HG02678 (cell line): ENCODE measurements around the gene ERMN.
"Not testable (repeated sequence)": the region's sequence is repeated elsewhere in the genome, so short reads cannot be mapped to it uniquely, and the experiment has no call there.

ENCODE experiments used
- ATAC-seq: cut with Tn5 transposase; IDR thresholded peaks from one replicate; pipeline ENCODE4 v1.9.1; 2021; ENCODE audit warnings: mild to moderate bottlenecking, moderate library complexity; ENCODE audit not compliant: unreplicated experiment

ERMN gene, protein sequence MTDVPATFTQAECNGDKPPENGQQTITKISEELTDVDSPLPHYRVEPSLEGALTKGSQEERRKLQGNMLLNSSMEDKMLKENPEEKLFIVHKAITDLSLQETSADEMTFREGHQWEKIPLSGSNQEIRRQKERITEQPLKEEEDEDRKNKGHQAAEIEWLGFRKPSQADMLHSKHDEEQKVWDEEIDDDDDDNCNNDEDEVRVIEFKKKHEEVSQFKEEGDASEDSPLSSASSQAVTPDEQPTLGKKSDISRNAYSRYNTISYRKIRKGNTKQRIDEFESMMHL

DNA sequence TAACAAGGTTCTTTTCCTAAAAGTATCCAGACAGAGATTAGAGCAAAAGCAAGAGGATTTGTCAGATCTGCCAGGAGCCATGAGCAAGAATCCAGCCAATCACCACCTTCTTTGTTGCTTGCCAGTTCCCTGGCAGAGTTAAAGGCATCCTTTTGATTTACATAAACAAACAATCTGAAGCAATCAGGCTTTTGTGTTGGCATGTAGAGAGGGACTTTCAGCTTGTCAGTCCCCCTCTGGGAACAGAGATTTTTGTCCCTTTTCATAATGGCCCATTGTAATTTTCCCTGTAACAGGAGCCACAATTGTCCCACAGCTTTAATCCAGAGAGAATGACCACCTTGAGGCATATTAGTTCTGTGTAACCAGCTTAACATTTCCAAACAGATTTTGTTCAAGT, at the start of gene ERMN:
TSS of gene ERMN (minus strand) at position 39 of the 400 bp plus-strand sequence. CDS start 182 bp downstream, outside the sequence.
- no peak for ATAC-seq

DNA sequence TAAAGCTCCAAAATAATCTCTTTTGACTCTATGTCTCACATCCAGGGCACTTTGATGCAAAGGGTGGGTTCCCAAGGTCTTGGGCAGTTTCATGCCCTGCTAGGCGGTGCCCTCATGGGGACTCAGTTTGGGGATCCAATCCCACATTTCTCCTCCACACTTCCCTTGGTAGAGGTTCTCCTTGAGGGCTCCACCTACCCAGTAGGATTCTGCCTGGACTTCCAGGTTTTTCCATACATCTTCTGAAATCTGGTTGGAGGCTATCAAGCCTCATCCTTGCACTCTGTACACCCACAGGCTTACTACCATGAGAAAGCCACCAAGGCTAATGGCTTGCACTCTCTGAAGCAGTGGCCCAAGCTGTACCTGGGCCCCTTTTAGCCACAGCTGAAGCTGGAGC, 49.8 kb upstream of the ERMN start:
- ATAC-seq: no peak

DNA sequence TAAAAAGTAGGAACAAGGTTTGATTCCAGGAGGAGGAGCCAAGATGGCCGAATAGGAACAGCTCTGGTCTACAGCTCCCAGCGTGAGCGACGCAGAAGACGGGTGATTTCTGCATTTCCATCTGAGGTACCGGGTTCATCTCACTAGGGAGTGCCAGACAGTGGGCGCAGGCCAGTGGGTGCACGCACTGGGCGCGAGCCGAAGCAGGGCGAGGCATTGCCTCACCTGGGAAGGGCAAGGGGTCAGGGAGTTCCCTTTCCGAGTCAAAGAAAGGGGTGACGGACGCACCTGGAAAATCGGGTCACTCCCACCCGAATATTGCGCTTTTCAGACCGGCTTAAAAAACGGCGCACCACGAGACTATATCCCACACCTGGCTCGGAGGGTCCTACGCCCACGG, 42.9 kb upstream of the ERMN start:
- not testable (repeated sequence) for ATAC-seq

DNA sequence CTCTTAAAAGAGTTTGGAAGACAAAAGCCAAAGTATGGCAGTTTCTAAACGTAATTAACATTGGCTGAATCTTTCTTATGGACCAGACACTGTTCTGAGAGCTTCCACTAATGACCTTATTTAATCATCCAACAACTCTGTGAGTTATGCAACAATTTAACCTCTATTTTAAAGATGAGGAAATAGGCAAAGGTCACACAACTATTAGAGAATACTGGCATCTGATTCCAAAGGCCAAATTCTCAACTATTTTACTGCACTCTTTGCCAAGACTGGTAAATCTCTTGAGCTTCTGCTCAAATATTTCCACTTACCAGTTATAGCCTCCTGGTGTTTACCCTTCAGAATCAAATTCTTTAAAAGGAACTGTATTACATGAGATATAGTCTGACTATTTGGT, 42.1 kb upstream of the ERMN start:
- ATAC-seq: no peak

DNA sequence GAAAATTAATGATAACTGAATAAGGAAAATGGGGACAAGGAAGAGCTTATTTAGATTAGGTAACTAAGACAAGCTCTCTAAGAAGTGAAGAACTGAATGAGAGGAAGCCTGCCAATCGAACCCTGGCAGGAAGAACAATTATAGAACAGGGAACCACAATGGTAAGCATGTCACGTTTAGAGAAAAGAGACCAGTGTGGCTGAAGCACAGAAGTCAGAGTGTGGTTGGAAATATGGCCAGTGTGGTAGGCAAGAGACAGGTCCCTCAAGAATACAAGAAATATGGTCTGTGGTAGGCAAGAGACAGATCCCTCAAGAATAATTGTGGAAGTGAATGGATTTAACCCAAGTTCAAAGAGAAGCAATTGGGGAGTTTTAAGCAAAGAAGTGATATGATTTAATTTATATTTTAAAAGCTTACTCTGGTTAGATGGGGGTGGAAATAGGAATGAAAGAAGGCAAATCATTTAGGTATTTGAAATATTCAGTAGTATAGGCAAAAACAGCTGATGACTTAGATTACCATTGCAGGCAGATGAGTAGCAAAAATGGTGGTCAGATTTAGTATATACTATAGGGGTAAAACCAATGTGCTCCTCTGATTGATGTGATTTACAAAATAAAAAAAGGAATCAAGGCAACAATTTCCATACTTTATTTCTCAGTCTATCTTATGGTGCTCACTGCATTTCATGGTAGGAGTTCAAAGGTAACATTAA, 38.8 kb upstream of the ERMN start:
- peak; percentile 86 for ATAC-seq

DNA sequence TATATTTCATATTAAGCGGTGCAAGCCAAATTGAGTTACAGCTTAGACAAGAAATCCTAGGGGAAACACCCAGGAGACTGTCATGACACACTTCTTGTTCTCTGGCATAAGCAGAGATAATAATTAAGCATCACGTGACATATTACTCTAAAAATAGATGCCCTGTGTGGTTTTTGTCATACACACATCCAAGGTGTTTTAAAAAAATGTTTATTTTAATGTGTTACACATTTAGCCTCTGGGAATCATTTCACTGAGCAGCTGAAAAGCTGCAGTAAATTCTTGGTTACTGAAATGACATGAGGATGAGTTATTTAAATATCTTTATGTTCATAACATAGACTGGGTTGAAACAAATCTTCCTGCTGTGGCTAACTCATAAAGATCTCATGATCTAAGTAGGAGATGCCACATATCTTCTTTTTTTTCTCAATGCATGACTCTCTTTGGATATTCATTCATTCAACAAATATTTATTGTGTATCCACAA, 38.0 kb upstream of the ERMN start:
- ATAC-seq: peak; percentile 56

DNA sequence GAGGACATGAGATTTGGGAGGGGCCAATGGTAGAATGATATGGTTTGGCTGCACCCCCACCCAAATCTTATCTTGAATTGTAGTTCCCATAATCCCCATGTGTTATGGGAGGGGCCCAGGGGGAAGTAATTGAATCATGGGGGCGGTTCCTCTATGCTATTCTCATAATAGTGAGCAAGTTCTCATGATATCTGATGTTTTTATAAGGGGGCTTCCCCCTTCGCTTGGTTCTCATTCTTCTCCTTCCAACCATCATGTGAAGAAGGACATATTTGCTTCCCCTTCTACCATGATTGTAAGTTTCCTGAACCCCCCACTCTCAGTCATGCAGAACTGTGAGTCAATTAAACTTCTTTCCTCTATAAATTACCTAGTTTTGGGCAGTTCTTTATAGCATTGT, 37.0 kb upstream of the ERMN start:
- no peak for ATAC-seq

DNA sequence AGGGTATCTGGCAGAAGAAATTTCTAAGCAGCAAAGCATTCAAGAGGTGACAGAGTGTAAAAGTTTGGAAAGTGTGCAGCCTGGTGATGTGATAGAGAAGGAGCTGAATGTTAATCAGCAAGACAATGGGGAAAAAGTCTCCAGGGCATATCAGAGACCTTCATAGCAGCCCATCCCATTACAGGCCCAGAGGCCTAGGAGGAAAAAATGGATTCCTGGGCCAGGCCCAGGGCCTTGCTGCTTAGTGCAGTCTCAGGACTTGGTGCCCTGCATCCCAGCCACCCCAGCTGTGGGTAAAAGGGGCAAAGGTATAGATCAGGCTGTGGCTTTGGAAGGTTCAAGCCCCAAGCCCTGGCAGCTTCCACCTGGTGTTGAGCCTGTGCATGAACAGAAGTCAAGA, 35.9 kb upstream of the ERMN start:
- ATAC-seq: no peak

DNA sequence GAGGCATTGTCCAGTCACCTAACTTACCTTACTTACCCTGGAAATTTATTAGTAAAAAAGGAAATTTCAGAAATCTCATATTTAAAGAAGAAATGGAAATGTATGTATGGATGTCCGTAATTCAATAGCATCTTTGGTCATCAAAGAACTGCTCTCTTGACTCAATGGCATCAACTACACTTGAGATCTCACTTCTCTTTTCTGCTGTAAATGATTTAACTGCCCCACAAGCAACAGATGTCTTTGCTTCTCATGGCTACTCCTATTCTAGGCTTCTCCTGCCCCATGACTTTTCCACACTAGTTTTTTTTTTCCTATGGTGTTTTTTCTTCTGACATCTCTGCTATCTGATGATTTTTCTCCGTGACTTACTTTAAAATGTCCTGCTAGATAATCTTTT, 34.0 kb upstream of the ERMN start:
- ATAC-seq: no peak

DNA sequence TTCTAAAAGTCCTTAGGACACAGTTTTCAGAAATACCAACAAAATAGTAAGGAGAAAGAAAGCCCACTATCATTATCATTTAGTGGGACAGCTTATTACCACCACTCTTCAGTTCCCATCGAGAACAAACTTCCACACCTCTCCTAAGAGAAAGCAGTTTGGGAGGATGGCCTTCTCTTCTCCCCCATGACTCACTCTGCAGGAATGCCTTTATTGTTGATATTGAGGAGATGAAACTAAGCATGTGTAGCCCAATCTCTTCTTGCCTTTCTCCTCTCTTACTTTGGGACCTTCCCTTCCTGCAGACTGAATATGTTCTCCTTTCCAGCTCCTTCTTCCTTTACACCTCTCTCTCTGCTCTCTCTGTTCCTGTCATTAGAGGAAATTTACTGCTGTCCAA, 30.0 kb upstream of the ERMN start:
- no peak for ATAC-seq

DNA sequence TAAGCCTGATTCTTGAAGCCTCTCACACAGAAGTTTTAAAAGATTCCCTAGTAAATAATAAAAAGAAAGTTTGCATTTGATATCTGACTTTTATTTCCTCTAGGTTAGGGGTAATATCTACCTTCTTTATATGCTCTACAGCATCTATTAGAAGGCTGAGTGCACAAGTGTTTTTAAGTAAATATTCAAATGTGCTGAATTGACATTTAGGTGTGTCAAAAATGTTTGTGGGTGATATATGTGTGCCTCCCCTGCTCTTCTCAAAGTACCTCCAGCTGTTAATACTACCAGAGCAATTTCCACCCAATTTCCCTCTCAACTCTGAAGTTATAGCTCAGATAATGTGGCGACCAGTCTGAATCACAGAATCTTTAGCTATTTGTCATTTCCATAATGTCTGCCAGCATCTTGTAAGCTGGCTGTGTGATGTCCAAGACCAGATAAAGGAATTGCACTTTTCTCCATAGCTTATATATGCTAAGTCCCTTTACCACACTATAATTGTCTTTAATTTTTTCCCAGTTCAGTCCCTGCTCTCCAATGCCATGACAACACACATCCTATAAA, 24.4 kb upstream of the ERMN start:
- ATAC-seq: no peak

DNA sequence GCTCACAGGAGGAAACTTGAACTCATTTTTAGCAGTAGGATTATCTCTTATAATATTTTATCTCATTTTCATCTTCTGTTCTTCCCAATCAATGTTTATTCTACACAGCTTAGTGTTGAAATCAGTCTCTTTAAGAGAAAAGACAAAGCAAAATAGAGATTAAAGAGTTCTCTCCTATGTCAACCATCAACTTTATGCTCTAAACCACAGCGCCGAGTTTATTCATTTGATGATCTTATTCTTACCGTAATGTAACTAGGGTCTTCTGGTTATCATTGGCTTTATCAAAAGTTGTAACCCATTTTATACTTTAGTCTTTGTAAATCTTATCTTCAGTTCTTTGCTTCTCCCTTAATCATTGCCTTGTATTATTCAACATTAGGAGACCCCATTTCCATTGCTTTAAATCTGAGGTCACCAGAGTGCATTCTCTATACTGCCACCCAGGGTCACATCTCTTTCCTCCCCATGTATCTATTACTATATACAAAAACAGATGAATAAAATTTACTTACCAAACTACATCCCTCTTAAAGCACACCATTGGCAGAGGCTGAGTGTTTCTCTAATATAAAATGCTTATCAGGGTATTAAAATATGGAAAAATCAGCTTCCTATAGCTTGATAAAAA, 22.8 kb upstream of the ERMN start:
- no peak for ATAC-seq

DNA sequence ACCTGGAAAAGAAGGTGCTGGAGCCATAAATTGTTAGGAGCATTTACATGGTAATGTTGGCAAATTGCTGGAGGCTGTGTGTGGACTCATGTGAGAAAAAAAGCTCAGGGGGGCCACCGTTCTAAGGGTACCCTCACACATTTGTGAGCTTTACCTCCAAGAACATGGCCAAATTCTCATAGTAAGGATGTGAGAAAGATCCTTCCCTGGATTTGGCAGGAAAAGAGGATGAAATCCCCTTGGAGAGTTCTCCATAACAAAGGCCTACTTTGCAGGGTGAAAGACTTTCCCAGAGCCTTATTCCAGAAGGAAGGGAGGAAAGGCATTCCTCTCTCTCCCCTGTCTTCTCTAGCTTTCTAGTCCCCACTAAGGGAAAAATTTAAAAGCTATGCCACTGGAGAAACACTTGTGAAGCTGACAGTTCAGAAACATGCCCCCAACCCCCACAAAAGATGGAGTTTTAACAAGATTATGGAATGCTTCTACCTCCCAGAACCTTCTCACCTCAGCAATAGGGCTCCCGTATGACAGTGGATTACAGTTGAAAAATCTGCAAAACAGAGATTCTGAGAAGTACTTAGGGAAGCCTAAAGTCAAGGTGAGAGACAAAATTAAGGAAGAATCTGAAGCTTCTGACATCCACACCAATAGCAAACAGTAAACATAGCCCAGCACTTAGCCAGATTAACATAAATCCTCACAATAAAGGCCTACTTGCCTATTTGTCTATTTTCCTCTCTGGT, 20.2 kb upstream of the ERMN start:
- ATAC-seq: no peak

DNA sequence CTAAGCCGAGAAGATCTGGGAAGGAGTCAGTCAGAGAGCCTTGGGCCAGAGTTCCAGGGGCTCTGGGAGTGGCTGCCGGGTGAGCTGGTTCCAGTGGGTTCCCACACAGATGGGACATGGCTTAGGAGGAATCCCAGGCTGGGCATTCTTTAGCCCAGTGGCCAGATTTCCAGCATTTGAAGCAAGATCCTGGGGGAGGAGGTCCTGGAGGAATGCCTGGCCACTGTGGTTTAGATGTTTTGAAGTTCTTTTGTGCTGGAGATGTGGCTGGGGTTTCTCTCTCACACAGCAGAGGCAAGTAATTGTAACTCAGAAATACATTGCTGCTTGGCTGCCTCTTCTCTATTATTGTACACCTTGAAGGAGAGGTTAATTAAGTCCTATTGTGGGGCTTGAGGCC, 15.8 kb upstream of the ERMN start:
- ATAC-seq: not testable (repeated sequence)

DNA sequence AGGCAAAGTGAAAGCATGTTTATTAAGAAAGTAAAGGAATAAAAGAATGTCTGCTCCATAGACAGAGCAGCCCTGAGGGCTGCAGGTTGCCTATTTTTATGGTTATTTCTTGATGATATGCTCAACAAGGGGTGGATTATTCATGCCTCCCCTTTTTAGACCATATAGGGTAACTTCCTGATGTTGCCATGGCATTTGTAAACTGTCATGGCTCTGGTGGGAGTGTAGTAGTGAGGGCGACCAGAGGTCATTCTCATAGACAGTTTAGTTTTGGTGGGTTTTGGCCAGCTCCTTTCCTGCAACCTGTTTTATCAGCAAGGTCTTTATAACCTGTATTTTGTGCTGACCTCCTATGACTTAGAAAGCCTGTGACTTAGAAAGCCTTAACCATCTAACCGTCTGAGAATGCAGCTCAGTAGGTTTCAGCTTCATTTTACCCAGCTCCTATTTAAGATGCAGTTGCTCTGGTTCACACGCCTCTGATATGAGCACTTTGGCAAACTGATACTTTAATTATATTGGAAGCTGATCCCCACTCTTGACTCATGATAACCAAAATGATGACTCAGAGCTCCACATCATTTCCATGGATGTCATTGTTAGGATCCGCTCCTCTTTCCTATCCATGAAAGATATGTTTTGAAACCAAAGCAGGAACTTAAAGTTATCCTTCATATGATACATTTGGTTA, 14.5 kb upstream of the ERMN start:
- no peak for ATAC-seq

DNA sequence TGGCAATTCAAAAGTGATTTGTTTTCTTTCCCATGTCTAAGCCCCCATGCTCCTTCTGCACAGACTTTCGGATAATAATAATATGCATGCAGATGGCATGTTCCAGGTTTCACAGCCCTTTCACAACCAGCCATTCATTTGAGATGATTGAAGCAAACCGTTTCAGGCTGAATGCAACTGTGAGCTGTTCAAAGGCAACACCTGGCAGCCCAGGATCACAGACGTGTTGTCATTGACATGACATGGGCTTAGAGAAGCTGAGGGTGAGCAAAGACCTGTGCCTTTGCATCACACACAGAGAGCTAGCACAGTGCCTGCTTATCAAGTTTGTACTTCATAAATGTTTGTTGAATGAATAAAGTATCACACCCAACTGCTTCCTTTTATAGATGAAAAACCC, 12.4 kb upstream of the ERMN start:
- ATAC-seq: no peak

DNA sequence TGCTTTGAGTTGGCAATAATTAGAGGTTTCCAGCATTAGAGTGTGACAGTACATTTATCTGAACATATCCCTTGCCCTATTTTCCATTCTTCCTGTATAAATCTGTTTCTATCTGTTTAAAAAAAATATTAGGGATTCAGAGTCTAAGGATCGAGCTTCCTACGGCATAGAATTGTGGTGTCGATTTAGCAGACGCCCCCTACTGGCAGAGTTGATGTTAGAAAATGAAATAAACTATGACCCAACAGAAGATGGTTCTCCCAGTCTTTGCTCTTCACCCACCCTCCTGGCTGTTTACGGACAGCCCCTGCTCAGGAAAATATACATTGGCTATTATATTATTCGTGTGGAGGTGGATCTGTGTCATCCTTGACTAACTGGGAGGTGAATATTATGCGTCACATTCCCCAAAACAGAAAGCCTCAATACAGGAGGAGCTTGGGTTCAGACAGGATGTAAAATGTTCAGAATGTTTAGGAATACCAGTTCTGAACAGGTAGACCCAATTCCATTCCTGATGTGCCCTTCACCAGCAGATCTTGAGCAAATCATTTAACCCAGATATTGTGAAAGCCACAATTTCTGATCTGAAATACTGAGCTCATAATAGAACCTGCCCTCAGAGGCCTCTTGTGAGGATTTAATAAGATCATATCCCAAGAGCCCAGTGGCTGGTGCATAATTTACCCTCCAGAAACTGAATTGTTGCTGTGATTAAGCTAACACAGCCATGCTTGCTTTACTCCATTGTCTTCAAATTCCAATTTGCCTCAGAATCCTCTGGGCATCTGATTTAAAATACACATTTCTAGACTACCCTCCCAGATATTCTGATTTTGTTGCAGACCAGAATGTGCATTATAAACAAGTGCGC, 10.8 kb upstream of the ERMN start:
- ATAC-seq: no peak

DNA sequence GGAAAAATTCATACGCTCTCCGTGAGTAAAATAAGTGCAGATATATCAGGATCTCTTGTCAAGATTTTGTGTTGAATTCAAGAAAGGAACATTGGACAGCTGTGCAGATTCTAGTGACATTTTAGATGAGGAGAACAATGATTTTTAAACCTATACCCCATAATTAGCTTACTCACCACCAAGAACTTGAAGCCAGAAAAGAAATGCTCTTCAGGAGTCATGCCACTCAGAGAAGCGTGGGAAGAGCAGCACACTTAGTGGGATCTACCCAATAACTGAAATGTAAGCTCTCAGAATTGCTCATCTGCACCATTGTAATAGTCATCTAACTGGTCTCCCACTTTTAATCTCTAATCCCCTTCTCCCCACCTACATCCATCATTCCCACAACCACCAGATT, 9.2 kb upstream of the ERMN start:
- ATAC-seq: no peak

DNA sequence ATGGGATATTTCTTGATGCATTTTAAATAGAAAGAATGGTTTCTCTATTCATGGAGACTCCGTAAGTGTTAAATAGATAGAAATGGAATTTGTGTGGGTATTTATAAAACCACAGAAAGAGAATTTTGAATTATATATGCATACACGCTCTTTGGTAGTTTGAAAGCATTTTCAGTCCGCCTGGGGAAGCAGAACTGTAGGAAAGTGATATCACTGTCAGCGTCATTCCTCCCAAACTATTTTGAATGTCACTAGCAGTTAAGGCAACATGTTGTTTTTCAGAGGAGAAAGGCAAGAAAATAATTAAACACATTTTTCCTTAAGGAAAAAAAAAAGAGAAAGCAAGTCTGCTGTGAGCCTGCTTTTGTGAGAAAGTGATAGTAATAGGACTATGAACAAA, 8.7 kb upstream of the ERMN start:
- no peak for ATAC-seq
